Type B pancreatic cell (in vitro differentiated cells): ENCODE data around the gene TRAPPC2L. TPM values are rescaled to one million over a fixed set of nuclear protein-coding genes. Genes with fewer than 3 reads are reported as not detected.

Source experiments
- DNase-seq: peaks from one replicate; pipeline ENCODE4 v3.0.0; 2021; ENCODE audit warnings: mixed read lengths; ENCODE audit not compliant: unreplicated experiment; ENCODE audit errors: extremely low spot score
- H3K27ac Mint-ChIP-seq: 2 replicates; pipeline ENCODE4 v1.8.0; 2021; ENCODE audit warnings: mild to moderate bottlenecking, mixed read lengths
- H3K27me3 Mint-ChIP-seq: 2 replicates; pipeline ENCODE4 v1.8.0; 2021; ENCODE audit warnings: mixed read lengths
- H3K36me3 Mint-ChIP-seq: 2 replicates; pipeline ENCODE4 v1.8.0; 2021; ENCODE audit warnings: mixed read lengths
- H3K4me1 Mint-ChIP-seq: one replicate; pipeline ENCODE4 v1.8.0; 2021; ENCODE audit warnings: mixed read lengths; ENCODE audit not compliant: unreplicated experiment
- H3K4me3 Mint-ChIP-seq: 2 replicates; pipeline ENCODE4 v1.8.0; 2021; ENCODE audit warnings: mild to moderate bottlenecking, mixed read lengths
- H3K9me3 Mint-ChIP-seq: 2 replicates; pipeline ENCODE4 v1.8.0; 2021; ENCODE audit warnings: mixed read lengths
- CTCF ChIP-seq: fragments of 200-600 bp; sonication (generic); conservative IDR thresholded peaks from 2 replicates; pipeline ENCODE4 v1.5.0; 2021; ENCODE audit warnings: antibody characterized with exemption, mild to moderate bottlenecking
- total RNA-seq: library from RNA; stranded (reverse); gene quantifications from 2 replicates; pipeline ENCODE4 v1.2.1, GENCODE V29; 2021; ENCODE audit warnings: low replicate concordance

The TRAPPC2L gene
- total RNA-seq, 1 donor from 2014 or later: 91.4 TPM

- no peaks in the 10 kb centered on the region for H3K27me3 Mint-ChIP-seq
- DNase-seq: no peak
- no peak overlapping the region for H3K4me3 Mint-ChIP-seq
- no peak for TF ChIP-seq CTCF
- H3K4me1 Mint-ChIP-seq: no peaks in the 10 kb centered on the region
- H3K36me3 Mint-ChIP-seq: no peaks in the 10 kb centered on the region
- no peaks in the 10 kb centered on the region for H3K9me3 Mint-ChIP-seq
- no peak overlapping the region for H3K27ac Mint-ChIP-seq
These were observed 14.1 kb upstream of the TRAPPC2L start for GRCh38 chr16:88842806-88843205.

GRCh38 chr16:88843256-88843655 is 13.7 kb upstream of the TRAPPC2L start:
- no peak overlapping the region for H3K27ac Mint-ChIP-seq
- no peak for TF ChIP-seq CTCF
- no peaks in the 10 kb centered on the region for H3K36me3 Mint-ChIP-seq
- no peaks in the 10 kb centered on the region for H3K4me1 Mint-ChIP-seq
- H3K27me3 Mint-ChIP-seq: no peaks in the 10 kb centered on the region
- no peak for DNase-seq
- H3K4me3 Mint-ChIP-seq: no peak overlapping the region
- no peaks in the 10 kb centered on the region for H3K9me3 Mint-ChIP-seq

- no peaks in the 10 kb centered on the region for H3K27me3 Mint-ChIP-seq
- TF ChIP-seq CTCF: peak; percentile 35
- no peaks in the 10 kb centered on the region for H3K36me3 Mint-ChIP-seq
- H3K4me3 Mint-ChIP-seq: no peak overlapping the region
- H3K9me3 Mint-ChIP-seq: no peaks in the 10 kb centered on the region
- no peak overlapping the region for H3K27ac Mint-ChIP-seq
- no peak for DNase-seq
- H3K4me1 Mint-ChIP-seq: no peaks in the 10 kb centered on the region
These were observed 12.4 kb upstream of the TRAPPC2L start for GRCh38 chr16:88844419-88845036.

- no peak overlapping the region for H3K4me3 Mint-ChIP-seq
- H3K4me1 Mint-ChIP-seq: no peaks in the 10 kb centered on the region
- no peak overlapping the region for H3K27ac Mint-ChIP-seq
- no peaks in the 10 kb centered on the region for H3K27me3 Mint-ChIP-seq
- no peak for DNase-seq
- no peaks in the 10 kb centered on the region for H3K9me3 Mint-ChIP-seq
- no peaks in the 10 kb centered on the region for H3K36me3 Mint-ChIP-seq
- TF ChIP-seq CTCF: no peak
These were observed 10.8 kb upstream of the TRAPPC2L start for GRCh38 chr16:88846088-88846487.

GRCh38 chr16:88847654-88848053 is 9.3 kb upstream of the TRAPPC2L start:
- no peak for TF ChIP-seq CTCF
- no peak overlapping the region for H3K4me3 Mint-ChIP-seq
- no peak overlapping the region for H3K27ac Mint-ChIP-seq
- H3K27me3 Mint-ChIP-seq: no peaks in the 10 kb centered on the region
- peaks cover 4% of the 10 kb centered on the region for H3K4me1 Mint-ChIP-seq
- H3K9me3 Mint-ChIP-seq: no peaks in the 10 kb centered on the region
- no peak for DNase-seq
- H3K36me3 Mint-ChIP-seq: no peaks in the 10 kb centered on the region

GRCh38 chr16:88848557-88848956 is 8.4 kb upstream of the TRAPPC2L start:
- H3K36me3 Mint-ChIP-seq: no peaks in the 10 kb centered on the region
- H3K4me1 Mint-ChIP-seq: peaks cover 4% of the 10 kb centered on the region
- no peak overlapping the region for H3K4me3 Mint-ChIP-seq
- no peak for DNase-seq
- TF ChIP-seq CTCF: no peak
- H3K27me3 Mint-ChIP-seq: no peaks in the 10 kb centered on the region
- no peak overlapping the region for H3K27ac Mint-ChIP-seq
- H3K9me3 Mint-ChIP-seq: no peaks in the 10 kb centered on the region
